GM19099 (cell line): ENCODE measurements around the gene CILP.

Source experiments
- POLR2A ChIP-seq: IDR thresholded peaks from 3 replicates; pipeline ENCODE4 v1.6.1; 2011; ENCODE audit warnings: low read depth; ENCODE audit not compliant: insufficient read length; ENCODE audit errors: extremely low read depth

The CILP gene

GRCh38 chr15:65184305-65184867 is 26.9 kb downstream of the CILP start:
- peak; percentile 25 for TF ChIP-seq POLR2A

- no peak for TF ChIP-seq POLR2A
Observed at GRCh38 chr15:65183865-65184159, 27.5 kb downstream of the CILP start.

DNA sequence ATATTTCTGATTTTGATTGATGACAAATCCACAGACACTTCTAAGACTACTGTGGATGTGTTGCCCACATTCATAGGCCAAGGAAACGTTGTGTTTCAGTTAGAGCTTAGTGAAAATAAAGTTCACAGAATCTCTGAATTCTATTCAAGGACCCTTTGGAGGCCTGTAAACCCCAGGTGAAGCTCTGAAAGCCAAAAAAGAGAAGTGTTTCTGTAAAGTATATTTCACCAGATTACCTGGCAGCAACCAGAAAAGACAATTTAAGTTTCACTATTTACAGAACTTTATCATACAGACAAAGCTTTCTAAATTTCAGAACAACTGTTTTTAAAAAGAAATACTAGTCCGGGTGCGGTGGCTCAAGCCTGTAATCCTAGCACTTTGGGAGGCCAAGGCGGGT is 28.7 kb downstream of the CILP start:
- TF ChIP-seq POLR2A, result no peak

GRCh38 chr15:65180167-65180566 is 31.1 kb downstream of the CILP start:
- no peak for TF ChIP-seq POLR2A

GRCh38 chr15:65177901-65178300 is 33.4 kb downstream of the CILP start:
- no peak for TF ChIP-seq POLR2A

GRCh38 chr15:65176056-65176455 is 35.2 kb downstream of the CILP start:
- TF ChIP-seq POLR2A, result no peak

DNA sequence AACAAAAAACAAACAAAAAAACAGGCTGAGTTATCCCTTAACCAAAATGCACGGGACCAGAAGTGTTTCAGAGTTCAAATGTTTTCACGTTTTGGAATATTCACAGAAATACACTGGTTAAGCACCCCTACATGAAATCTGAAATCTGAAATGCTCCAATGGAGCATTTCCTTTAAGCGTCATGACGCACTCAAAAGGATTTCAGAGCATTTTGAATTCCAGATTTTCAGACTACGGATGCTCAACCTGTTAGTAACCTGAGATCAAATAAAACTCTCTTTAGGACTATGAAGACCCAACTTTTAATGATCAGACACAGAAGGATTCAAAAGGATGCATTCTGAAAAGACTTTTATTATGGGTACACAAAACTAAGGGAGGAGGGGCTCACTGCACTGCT is 35.8 kb downstream of the CILP start:
- TF ChIP-seq POLR2A, result no peak

DNA sequence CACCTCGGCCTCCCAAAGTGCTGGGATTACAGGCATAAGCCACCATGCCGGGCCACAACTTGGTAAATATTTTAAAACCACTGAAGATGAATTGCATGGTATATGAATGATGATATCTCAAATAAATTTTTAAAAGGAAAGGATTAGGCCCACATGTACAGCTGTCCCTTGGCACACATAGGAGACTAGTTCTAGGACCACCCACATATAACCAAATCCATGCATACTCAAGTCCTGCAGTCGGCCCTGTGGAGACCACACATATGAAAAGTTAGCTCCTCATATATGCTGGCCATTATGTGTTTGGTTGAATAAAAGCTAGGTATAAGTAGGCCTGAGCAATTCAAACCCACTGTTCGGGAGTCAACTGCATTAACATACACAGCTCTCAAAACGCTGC is 36.8 kb downstream of the CILP start:
- no peak for TF ChIP-seq POLR2A

- no peak for TF ChIP-seq POLR2A
Observed at GRCh38 chr15:65172531-65172930, 38.7 kb downstream of the CILP start.

DNA sequence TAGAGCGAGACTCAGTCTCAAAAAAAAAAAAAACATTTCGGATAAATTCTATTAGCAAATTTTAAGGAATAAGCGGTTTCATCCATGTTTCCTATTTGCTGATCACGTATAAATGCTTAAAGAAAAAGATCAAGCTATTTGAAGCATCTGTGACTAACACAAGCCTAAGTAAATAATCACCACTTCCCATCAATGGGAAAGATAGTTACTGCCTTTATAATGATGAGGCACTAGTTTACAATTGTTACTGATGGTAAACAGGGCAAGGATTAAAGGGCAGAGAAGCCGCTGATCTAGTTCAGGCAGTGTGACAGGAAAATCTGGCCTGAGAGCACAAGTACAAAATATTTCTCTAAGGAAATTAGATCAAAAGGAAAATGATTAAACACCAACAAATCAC is 39.8 kb downstream of the CILP start:
- no peak for TF ChIP-seq POLR2A

DNA sequence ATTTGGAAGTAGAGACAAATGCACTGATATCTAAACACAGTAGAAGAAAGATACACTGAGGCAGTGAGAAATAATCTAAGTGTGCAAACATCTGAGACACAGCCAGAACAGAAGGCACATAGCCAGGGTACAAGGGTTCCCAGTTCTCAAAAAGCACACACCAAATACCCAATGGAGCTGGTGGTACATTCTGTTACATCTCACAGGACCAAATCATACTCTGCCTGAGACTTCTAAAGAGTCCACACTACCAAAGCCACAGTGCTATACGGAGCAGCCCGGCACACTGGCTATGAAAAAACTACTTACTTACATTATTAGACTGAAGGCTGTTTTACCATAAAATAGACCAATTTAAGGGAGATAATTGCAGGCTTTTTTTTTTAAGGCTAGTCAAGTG is 45.4 kb downstream of the CILP start:
- no peak for TF ChIP-seq POLR2A

GRCh38 chr15:65164139-65164538 is 47.1 kb downstream of the CILP start:
- no peak for TF ChIP-seq POLR2A

GRCh38 chr15:65163041-65163440 is 48.2 kb downstream of the CILP start:
- no peak for TF ChIP-seq POLR2A

GRCh38 chr15:65156692-65157091 is 54.6 kb downstream of the CILP start:
- no peak for TF ChIP-seq POLR2A

GRCh38 chr15:65154720-65155119 is 56.6 kb downstream of the CILP start:
- TF ChIP-seq POLR2A, result no peak

DNA sequence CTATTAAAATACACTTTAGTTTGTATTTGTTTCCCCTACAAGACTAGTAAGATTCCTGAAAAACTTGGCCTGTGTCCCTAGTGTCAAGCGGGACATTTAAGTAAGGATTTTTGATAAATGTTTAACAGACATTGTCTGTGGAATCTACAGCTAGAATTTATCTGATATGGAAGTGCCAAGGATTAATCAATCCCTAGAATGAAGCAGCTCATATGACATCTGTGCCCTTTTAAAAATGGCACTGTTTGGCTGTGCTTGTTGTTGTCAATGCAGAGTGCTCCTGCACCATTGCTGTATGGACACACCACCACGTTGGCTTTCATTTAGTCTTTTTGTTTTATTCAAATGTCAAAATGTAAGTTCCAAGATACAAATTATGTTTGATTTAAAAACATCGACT is 63.4 kb downstream of the CILP start:
- no peak for TF ChIP-seq POLR2A

DNA sequence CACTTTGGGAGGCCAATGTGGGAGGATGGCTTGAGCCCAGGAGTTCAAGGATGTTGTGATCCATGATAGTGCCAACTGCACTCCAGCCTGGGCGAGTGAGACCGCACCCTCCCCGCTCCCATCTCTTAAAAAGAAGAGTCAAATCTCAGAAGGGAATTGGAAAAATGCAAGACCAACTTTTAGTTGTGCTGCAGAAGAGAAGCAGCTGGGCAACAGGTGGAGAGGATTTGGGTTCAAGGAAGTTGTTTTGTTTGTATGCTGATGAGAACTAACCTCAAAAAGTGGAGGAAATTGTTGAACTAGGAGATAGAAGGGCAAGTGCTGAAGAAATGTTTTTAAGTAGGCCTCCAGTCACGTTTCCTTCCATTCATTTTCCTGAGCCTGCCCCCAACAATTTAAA is 64.8 kb downstream of the CILP start:
- TF ChIP-seq POLR2A, result no peak
